ENCODE data around the gene DNAJC8.

The DNAJC8 gene

GRCh38 chr1:28249866-28250295, 17.1 kb upstream of the DNAJC8 start:
- peak; percentile 30 for DNase-seq (ENCODE audit: low read depth)

- DNase-seq (ENCODE audit: low read depth) = peak; percentile 73
These were observed 16.4 kb upstream of the DNAJC8 start for GRCh38 chr1:28249013-28249865.

GRCh38 chr1:28248273-28249012, 15.6 kb upstream of the DNAJC8 start:
- DNase-seq (ENCODE audit: low read depth) = peak; percentile 69

GRCh38 chr1:28247612-28248272, 14.9 kb upstream of the DNAJC8 start:
- DNase-seq (ENCODE audit: low read depth) = no peak

- peak; percentile 50 for DNase-seq (ENCODE audit: low read depth)
These were observed 13.6 kb upstream of the DNAJC8 start for GRCh38 chr1:28246427-28246832.

GRCh38 chr1:28244549-28245251, 11.9 kb upstream of the DNAJC8 start:
- no peak for DNase-seq (ENCODE audit: low read depth)

- DNase-seq (ENCODE audit: low read depth) = no peak
These were observed 11.0 kb upstream of the DNAJC8 start for GRCh38 chr1:28243685-28244311.

GRCh38 chr1:28241638-28242241, 8.9 kb upstream of the DNAJC8 start:
- no peak for DNase-seq (ENCODE audit: low read depth)

- DNase-seq (ENCODE audit: low read depth) = no peak
These were observed 7.2 kb upstream of the DNAJC8 start for GRCh38 chr1:28240024-28240423.

GRCh38 chr1:28239004-28239403, 6.2 kb upstream of the DNAJC8 start:
- DNase-seq (ENCODE audit: low read depth) = no peak

- DNase-seq (ENCODE audit: low read depth) = no peak
These were observed 4.0 kb upstream of the DNAJC8 start for GRCh38 chr1:28236656-28237322.

GRCh38 chr1:28235755-28236655, 3.2 kb upstream of the DNAJC8 start, which contains the start of gene ATP5IF1:
Gene ATP5IF1 (plus strand): TSS chr1:28236124. CDS start chr1:28236184, 60 bp downstream.
- peak; percentile 96 for DNase-seq (ENCODE audit: low read depth)

GRCh38 chr1:28233264-28233606, 406 bp upstream of the DNAJC8 start:
- no peak for DNase-seq (ENCODE audit: low read depth)

GRCh38 chr1:28229996-28230395, 2.8 kb downstream of the DNAJC8 start:
- no peak for DNase-seq (ENCODE audit: low read depth)

- DNase-seq (ENCODE audit: low read depth) = no peak
These were observed 3.7 kb downstream of the DNAJC8 start for GRCh38 chr1:28229089-28229488.

- DNase-seq (ENCODE audit: low read depth) = no peak
These were observed 19.5 kb downstream of the DNAJC8 start for GRCh38 chr1:28213315-28213714.

GRCh38 chr1:28209700-28210099, 23.1 kb downstream of the DNAJC8 start:
- no peak for DNase-seq (ENCODE audit: low read depth)

- DNase-seq (ENCODE audit: low read depth) = peak; percentile 76
These were observed 23.9 kb downstream of the DNAJC8 start for GRCh38 chr1:28208818-28209441.

GRCh38 chr1:28205243-28205642, 27.6 kb downstream of the DNAJC8 start:
- no peak for DNase-seq (ENCODE audit: low read depth)
